PC-3 (cell line): ENCODE data around the gene ADCY2. TPM values are rescaled to one million over a fixed set of nuclear protein-coding genes. Genes with fewer than 3 reads are reported as not detected.

ENCODE experiments used
- ATAC-seq: fragments of 200-7000 bp; cut with Tn5 transposase; 2 replicates; pipeline ENCODE4 v1.9.1; 2020; ENCODE audit warnings: mild to moderate bottlenecking, moderate library complexity
- BruUV-seq: library from RNA; stranded (reverse); fragments of 400-500 nt; replicated peaks from 2 replicates; lab custom pipeline; 2021; lab: Mats Ljungman, UMichigan
- CTCF ChIA-PET: fragments of 300-600 bp; sonication (Branson Sonifier 250); formaldehyde crosslinking; loops from one replicate; lab custom pipeline; 2022; ENCODE audit warnings: antibody characterized with exemption; lab: Charles Lee
- POLR2A ChIA-PET: fragments of 300-600 bp; sonication (Branson Sonifier 250); formaldehyde crosslinking; loops from one replicate; lab custom pipeline; 2022; ENCODE audit warnings: antibody characterized with exemption; ENCODE audit not compliant: unreplicated experiment; lab: Charles Lee
- DNase-seq: peaks from one replicate; pipeline ENCODE4 v3.0.0-alpha.2; 2015
- H2AFZ ChIP-seq: fragments of 300-600 bp; sonication (generic); 2 replicates; pipeline ENCODE4 v1.6.0; 2016; ENCODE audit warnings: antibody characterized with exemption, low read length
- H3F3A ChIP-seq: fragments of 300-600 bp; sonication (generic); one replicate; pipeline ENCODE4 v1.6.0; 2017; ENCODE audit warnings: antibody characterized with exemption, low read length, control low read depth, mild to moderate bottlenecking; ENCODE audit not compliant: unreplicated experiment
- H3K27ac ChIP-seq: fragments of 300-600 bp; sonication (generic); 2 replicates; pipeline ENCODE4 v1.5.1; 2016; ENCODE audit warnings: mild to moderate bottlenecking, low read length
- H3K27me3 ChIP-seq: fragments of 300-600 bp; sonication (generic); 2 replicates; pipeline ENCODE4 v1.6.1; 2016; ENCODE audit warnings: low read length, mixed read lengths
- H3K36me3 ChIP-seq: fragments of 300-600 bp; sonication (generic); 2 replicates; pipeline ENCODE4 v1.6.1; 2016; ENCODE audit warnings: low read depth, mixed run types, low read length, mixed read lengths
- H3K4me1 ChIP-seq: fragments of 300-600 bp; sonication (generic); 2 replicates; pipeline ENCODE4 v1.5.1; 2016; ENCODE audit warnings: low read length; ENCODE audit not compliant: insufficient read depth
- H3K4me2 ChIP-seq: fragments of 300-600 bp; sonication (generic); 2 replicates; pipeline ENCODE4 v1.6.0; 2016; ENCODE audit warnings: low read length
- H3K4me3 ChIP-seq: fragments of 300-600 bp; sonication (generic); 2 replicates; pipeline ENCODE4 v1.5.1; 2016; ENCODE audit warnings: mild to moderate bottlenecking, low read length, mixed read lengths
- H3K79me2 ChIP-seq: fragments of 300-600 bp; sonication (generic); 2 replicates; pipeline ENCODE4 v1.6.1; 2017; ENCODE audit warnings: low read length, mixed read lengths
- H3K9ac ChIP-seq: fragments of 300-600 bp; sonication (generic); 2 replicates; pipeline ENCODE4 v1.6.0; 2016; ENCODE audit warnings: mild to moderate bottlenecking, low read length
- H3K9me2 ChIP-seq: fragments of 300-600 bp; sonication (generic); replicated peaks from 2 replicates; pipeline ENCODE4 v1.6.1; 2016; ENCODE audit warnings: mixed run types, low read length, mixed read lengths
- H3K9me3 ChIP-seq: fragments of 300-600 bp; sonication (generic); 2 replicates; pipeline ENCODE4 v1.6.1; 2016; ENCODE audit warnings: low read length, mixed read lengths
- H4K20me1 ChIP-seq: fragments of 300-600 bp; sonication (generic); 2 replicates; pipeline ENCODE4 v1.6.1; 2016; ENCODE audit warnings: low read length, mixed read lengths
- EZH2 ChIP-seq: fragments of 300-600 bp; sonication (generic); IDR thresholded peaks from one replicate; pipeline ENCODE4 v1.6.1; 2017; ENCODE audit warnings: antibody characterized with exemption, mild to moderate bottlenecking, low read length; ENCODE audit not compliant: unreplicated experiment
- EZH2phosphoT487 ChIP-seq: fragments of 300-600 bp; sonication (generic); IDR thresholded peaks from 2 replicates; pipeline ENCODE4 v1.6.1; 2018; ENCODE audit warnings: mild to moderate bottlenecking, antibody characterized with exemption, low read length, borderline replicate concordance
- intact Hi-C: fragments of 100-400 bp; cut with micrococcal nuclease; formaldehyde crosslinking; loops from 2 replicates; pipeline ENCODE4 v1.9.0; 2023
- total RNA-seq: library from RNA; depleted of rRNA; stranded (reverse); fragments of >200 nt; gene quantifications from 2 replicates; pipeline ENCODE4 v1.2.3, GENCODE V29; 2014
- TF ChIP-seq, protein P1 (sequence below): fragments of 300-600 bp; sonication (generic); conservative IDR thresholded peaks from 2 replicates; pipeline ENCODE4 v1.5.1; 2017; ENCODE audit warnings: antibody characterized with exemption, low read depth, mild to moderate bottlenecking, low read length

Gene ADCY2
- total RNA-seq, 1 experiment from 2014 or later: not detected

DNA sequence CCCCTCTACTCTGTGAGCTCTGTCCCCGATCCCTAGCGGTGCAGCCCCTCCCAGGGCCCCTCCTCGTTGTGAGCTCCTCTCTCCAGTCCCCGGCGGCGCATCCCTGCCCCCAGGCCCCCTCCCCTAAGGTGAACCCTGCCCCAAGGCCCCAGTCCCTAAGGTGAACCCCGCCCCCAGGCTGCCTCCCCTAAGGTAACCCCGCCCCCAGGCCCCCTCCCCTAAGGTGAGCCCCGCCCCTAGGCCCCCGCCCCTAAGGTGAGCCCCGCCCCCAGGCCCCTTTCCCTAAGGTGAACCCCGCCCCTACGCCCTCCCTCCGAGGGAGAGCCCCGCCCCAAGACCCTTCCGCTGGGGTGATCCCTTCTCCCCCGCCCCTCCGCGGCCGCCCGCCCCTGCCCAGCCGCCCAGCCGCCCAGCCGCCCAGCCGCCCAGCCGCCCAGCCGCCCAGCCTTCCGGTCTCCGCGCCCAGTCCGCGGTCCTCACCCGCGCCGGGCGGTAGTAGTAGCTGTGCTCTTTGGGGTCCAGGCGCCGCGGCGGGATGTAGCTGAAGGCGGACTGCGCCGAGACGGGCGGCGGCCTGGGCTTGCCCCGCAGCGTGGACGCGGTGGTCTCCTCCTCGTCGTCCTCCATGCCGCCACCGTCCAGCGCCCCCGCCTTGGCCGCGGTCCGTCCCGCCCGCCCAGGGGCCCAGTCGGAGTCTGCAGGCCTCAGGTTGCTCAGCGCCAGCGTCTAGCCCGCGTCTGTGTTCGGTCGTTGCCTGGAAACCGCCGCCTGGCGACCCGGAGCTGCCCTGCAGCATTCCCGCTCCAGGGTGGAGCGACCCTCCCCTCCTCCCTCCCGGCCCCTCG, 454.7 kb downstream of the ADCY2 start, which contains the start of gene CFAP90:
Gene CFAP90, minus strand, starts transcription at position 739 of the 845 bp plus-strand sequence. Its CDS starts 112 bp downstream, at position 627.
- Histone ChIP-seq H3K27me3 (peaks cover 7% of the 10 kb centered on the region; the same call in 1 of the 2 replicates), H3K9me3 (no peaks in the 10 kb centered on the region), H3K4me1 (no peaks in the 10 kb centered on the region), H3K79me2 (no peaks in the 10 kb centered on the region), H3F3A (no peaks in the 10 kb centered on the region), H3K9ac (no peak within 1 kb of the TSS), H2AFZ (peak within 1 kb of the TSS; percentile 61), H3K4me3 (peak within 1 kb of the TSS; percentile 58), H3K4me2 (peak within 1 kb of the TSS; percentile 71), H3K27ac (no peak within 1 kb of the TSS), H3K9me2 (no peaks in the 10 kb centered on the region), H4K20me1 (no peaks in the 10 kb centered on the region), H3K36me3 (no peaks in the 10 kb centered on the region)
- peak; percentile 46 for DNase-seq
- ChIA-PET POLR2A (no interaction called here), CTCF (interaction anchor here (0.5 to 0.7 kb wide), 2 partner anchors 19 to 79 kb away, joined by 3 to 10 read pairs; no protein-coding TSS in a partner anchor)
- intact Hi-C loops: no loop called here
- ATAC-seq: peak; percentile 86
- BruUV-seq: no TSS peak
- TF ChIP-seq EZH2phosphoT487 (no peak), EZH2 (no peak)
- TF ChIP-seq, protein P1, sequence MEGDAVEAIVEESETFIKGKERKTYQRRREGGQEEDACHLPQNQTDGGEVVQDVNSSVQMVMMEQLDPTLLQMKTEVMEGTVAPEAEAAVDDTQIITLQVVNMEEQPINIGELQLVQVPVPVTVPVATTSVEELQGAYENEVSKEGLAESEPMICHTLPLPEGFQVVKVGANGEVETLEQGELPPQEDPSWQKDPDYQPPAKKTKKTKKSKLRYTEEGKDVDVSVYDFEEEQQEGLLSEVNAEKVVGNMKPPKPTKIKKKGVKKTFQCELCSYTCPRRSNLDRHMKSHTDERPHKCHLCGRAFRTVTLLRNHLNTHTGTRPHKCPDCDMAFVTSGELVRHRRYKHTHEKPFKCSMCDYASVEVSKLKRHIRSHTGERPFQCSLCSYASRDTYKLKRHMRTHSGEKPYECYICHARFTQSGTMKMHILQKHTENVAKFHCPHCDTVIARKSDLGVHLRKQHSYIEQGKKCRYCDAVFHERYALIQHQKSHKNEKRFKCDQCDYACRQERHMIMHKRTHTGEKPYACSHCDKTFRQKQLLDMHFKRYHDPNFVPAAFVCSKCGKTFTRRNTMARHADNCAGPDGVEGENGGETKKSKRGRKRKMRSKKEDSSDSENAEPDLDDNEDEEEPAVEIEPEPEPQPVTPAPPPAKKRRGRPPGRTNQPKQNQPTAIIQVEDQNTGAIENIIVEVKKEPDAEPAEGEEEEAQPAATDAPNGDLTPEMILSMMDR: peak; percentile 34; the same call in 1 of the 2 replicates

DNA sequence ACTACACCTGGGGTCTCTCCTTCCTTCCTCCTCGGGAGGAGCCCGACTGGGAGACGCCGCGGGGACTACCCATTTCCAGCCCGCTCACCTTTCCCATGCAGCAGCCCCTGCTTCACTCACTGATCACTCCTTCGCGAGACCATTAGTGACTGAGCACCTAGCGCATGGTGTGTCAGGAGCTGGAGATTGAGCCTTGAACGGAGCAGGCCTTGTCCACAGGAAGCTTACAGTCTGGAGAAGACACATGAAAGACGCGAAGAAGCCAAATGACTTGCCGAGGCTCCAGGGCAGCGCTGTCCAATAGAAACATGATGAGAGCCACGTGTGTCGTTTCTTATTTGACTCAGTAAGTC, 455.3 kb downstream of the ADCY2 start:
- no peak overlapping the region for H3K27ac ChIP-seq
- POLR2A ChIA-PET: no interaction called here
- H3K79me2 ChIP-seq: no peaks in the 10 kb centered on the region
- H3K36me3 ChIP-seq: no peaks in the 10 kb centered on the region
- peak overlapping the region; percentile 71 for H3K4me2 ChIP-seq
- H3K27me3 ChIP-seq: peaks cover 7% of the 10 kb centered on the region; the same call in 1 of the 2 replicates
- no peaks in the 10 kb centered on the region for H4K20me1 ChIP-seq
- peak overlapping the region; percentile 61 for H2AFZ ChIP-seq
- CTCF ChIA-PET: interaction anchor here (0.5 to 0.7 kb wide), 2 partner anchors 18 to 79 kb away, joined by 3 to 10 read pairs; no protein-coding TSS in a partner anchor
- no peaks in the 10 kb centered on the region for H3K4me1 ChIP-seq
- H3K9me2 ChIP-seq: no peaks in the 10 kb centered on the region
- intact Hi-C loops: no loop called here
- no peak overlapping the region for H3K9ac ChIP-seq
- no peaks in the 10 kb centered on the region for H3F3A ChIP-seq
- no peaks in the 10 kb centered on the region for H3K9me3 ChIP-seq
- BruUV-seq: no TSS peak
- no peak for DNase-seq
- TF ChIP-seq EZH2phosphoT487 (no peak), EZH2 (no peak)
- TF ChIP-seq, protein P1: no peak
- no peak for ATAC-seq
- H3K4me3 ChIP-seq: peak overlapping the region; percentile 58
